Measurements from ENCODE around the gene PIK3AP1.

DNA sequence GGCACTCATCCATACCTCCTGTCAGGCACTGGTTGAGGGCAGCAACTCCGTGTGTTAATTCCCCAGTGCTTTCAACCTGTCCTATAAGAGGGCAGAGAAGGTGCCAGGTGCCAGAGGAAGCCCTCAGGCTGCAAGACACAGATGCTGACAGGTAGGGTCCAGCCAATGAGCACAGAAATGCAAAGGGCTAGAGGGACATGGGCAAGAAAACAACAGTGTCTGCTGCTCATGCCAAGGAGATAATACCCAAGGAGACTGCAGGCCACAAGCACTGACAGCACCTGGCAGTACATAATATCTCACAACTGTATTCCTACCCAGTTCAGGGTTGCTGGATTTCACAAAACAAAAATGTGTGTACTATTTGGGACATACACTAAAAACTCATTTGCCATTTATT is 95.1 kb downstream of the PIK3AP1 start:
- TF ChIP-seq MAZ (IDR thresholded peaks at IDR 0.05; ENCODE audit: borderline replicate concordance, low read depth, low read length) (no peak), MAZ (CRISPR knock-in tag; IDR thresholded peaks at IDR 0.05; ENCODE audit: low read depth) (no peak), KDM2A (CRISPR knock-in tag; IDR thresholded peaks at IDR 0.05; ENCODE audit: borderline replicate concordance, low read depth) (no peak), EP300 (IDR thresholded peaks at IDR 0.05; ENCODE audit: low read depth in 2 of 2, low read length in 2 of 2) (no peak), EP300 (CRISPR knock-in tag; IDR thresholded peaks at IDR 0.05; ENCODE audit: borderline replicate concordance) (no peak), ZNF44 (CRISPR knock-in tag; IDR thresholded peaks at IDR 0.05) (no peak), ESRRA (CRISPR knock-in tag; IDR thresholded peaks at IDR 0.05; ENCODE audit: low read depth) (no peak), HDAC2 (CRISPR knock-in tag; IDR thresholded peaks at IDR 0.05) (no peak)
